Measurements from ENCODE around the gene ST3GAL4.

GRCh38 chr11:126383339-126384335, 28.2 kb downstream of the ST3GAL4 start:
- TF ChIP-seq REST (IDR thresholded peaks at IDR 0.05; ENCODE audit: insufficient read depth in 1 of 2, low read depth in 2 of 2, low read length in 2 of 2) (no peak), POLR2AphosphoS5 (IDR thresholded peaks at IDR 0.05; ENCODE audit: low read depth, low read length) (no peak)

All from PFSK-1 (cell line).